ENCODE results near the gene GULP1.
"Not testable (repeated sequence)": the region's sequence is repeated elsewhere in the genome, so short reads cannot be mapped to it uniquely, and the experiment has no call there.

Gene GULP1

GRCh38 chr2:188435115-188435514 lies 143.4 kb downstream of the GULP1 start:
- no peak for DNase-seq

GRCh38 chr2:188437537-188437936 lies 145.9 kb downstream of the GULP1 start:
- DNase-seq, result no peak

GRCh38 chr2:188439986-188440385 lies 148.3 kb downstream of the GULP1 start:
- DNase-seq, result no peak

GRCh38 chr2:188440849-188441248 lies 149.2 kb downstream of the GULP1 start:
- DNase-seq, result no peak

- no peak for DNase-seq
Measured at GRCh38 chr2:188441288-188441947, 149.7 kb downstream of the GULP1 start.

- DNase-seq, result no peak
Measured at GRCh38 chr2:188443207-188443606, 151.5 kb downstream of the GULP1 start.

- DNase-seq, result no peak
Measured at GRCh38 chr2:188444106-188444835, 152.6 kb downstream of the GULP1 start.

GRCh38 chr2:188449561-188449960 lies 157.9 kb downstream of the GULP1 start:
- DNase-seq, result no peak

- DNase-seq, result no peak
Measured at GRCh38 chr2:188449971-188450370, 158.3 kb downstream of the GULP1 start.

- no peak for DNase-seq
Measured at GRCh38 chr2:188450732-188451483, 159.2 kb downstream of the GULP1 start.

GRCh38 chr2:188452084-188452483 lies 160.4 kb downstream of the GULP1 start:
- no peak for DNase-seq

- no peak for DNase-seq
Measured at GRCh38 chr2:188456114-188456909, 164.6 kb downstream of the GULP1 start.

- DNase-seq, result no peak
Measured at GRCh38 chr2:188459061-188459460, 167.4 kb downstream of the GULP1 start.

- not testable (repeated sequence) for DNase-seq
Measured at GRCh38 chr2:188466078-188466477, 174.4 kb downstream of the GULP1 start.

- no peak for DNase-seq
Measured at GRCh38 chr2:188466761-188467160, 175.1 kb downstream of the GULP1 start.

- DNase-seq, result no peak
Measured at GRCh38 chr2:188471166-188471565, 179.5 kb downstream of the GULP1 start.

GRCh38 chr2:188473306-188473705 lies 181.6 kb downstream of the GULP1 start:
- no peak for DNase-seq

GRCh38 chr2:188474316-188474715 lies 182.6 kb downstream of the GULP1 start:
- no peak for DNase-seq

- DNase-seq, result no peak
Measured at GRCh38 chr2:188475945-188476344, 184.3 kb downstream of the GULP1 start.

- no peak for DNase-seq
Measured at GRCh38 chr2:188477564-188478103, 186.0 kb downstream of the GULP1 start.

- DNase-seq, result no peak
Measured at GRCh38 chr2:188478724-188479123, 187.1 kb downstream of the GULP1 start.

- no peak for DNase-seq
Measured at GRCh38 chr2:188481474-188481873, 189.8 kb downstream of the GULP1 start.

- no peak for DNase-seq
Measured at GRCh38 chr2:188485496-188485895, 193.8 kb downstream of the GULP1 start.
